ENCODE measurements around the gene GRIK2. TPM values are rescaled to one million over a fixed set of nuclear protein-coding genes. Genes with fewer than 3 reads are reported as not detected.

GRIK2 gene
- total RNA-seq, 1 experiment from 2014 or later = 6.6 TPM

- TF ChIP-seq REST (IDR thresholded peaks at IDR 0.05; ENCODE audit: insufficient read depth in 1 of 2, low read depth in 2 of 2, low read length in 1 of 2) (no peak), POLR2AphosphoS5 (IDR thresholded peaks at IDR 0.05; ENCODE audit: low read depth, low read length) (no peak), CTCF (IDR thresholded peaks at IDR 0.05) (no peak), SIN3A (IDR thresholded peaks at IDR 0.05; ENCODE audit: borderline replicate concordance, insufficient read depth, low read depth, low read length) (no peak), TCF7L2 (IDR thresholded peaks at IDR 0.05; ENCODE audit: low read depth, low read length) (no peak)
- POLR2A ChIA-PET = no interaction called here
Observed at GRCh38 chr6:101994521-101994920, 601.0 kb downstream of the GRIK2 start.

GRCh38 chr6:102015431-102015830, 621.9 kb downstream of the GRIK2 start:
- intact Hi-C loops (cut with micrococcal nuclease; ENCODE audit: unreplicated experiment) (no loop called here), in situ Hi-C loops (cut with HindIII; ENCODE audit: low pct_unique_long_range_greater_than_20kb, low sequenced_read_pairs) (no loop called here)
- Histone ChIP-seq H3K27ac (ENCODE audit: low read length) (no peak overlapping the region), H3K27me3 (ENCODE audit: control insufficient read depth, insufficient read depth, low read length) (no peaks in the 10 kb centered on the region), H3K36me3 (ENCODE audit: control insufficient read depth, insufficient read depth, low read length) (no peaks in the 10 kb centered on the region), H3K4me1 (ENCODE audit: control insufficient read depth, insufficient read depth, low read length) (no peaks in the 10 kb centered on the region), H3K9me3 (ENCODE audit: control insufficient read depth, insufficient read depth, low read depth, low read length) (no peaks in the 10 kb centered on the region), H3K4me3 (ENCODE audit: low read depth in 2 of 2, low read length in 2 of 2) (no peak overlapping the region)
- ATAC-seq (no peak), DNase-seq (ENCODE audit: low read depth, low spot score) (no peak)
- BruUV-seq (replicated peaks) = no TSS peak
- POLR2A ChIA-PET = no interaction called here
- CTCF ChIA-PET = no interaction called here
- no peak for TF ChIP-seq REST (IDR thresholded peaks at IDR 0.05; ENCODE audit: insufficient read depth in 1 of 2, low read depth in 2 of 2, low read length in 1 of 2)
- TF ChIP-seq SIN3A (IDR thresholded peaks at IDR 0.05; ENCODE audit: borderline replicate concordance, insufficient read depth, low read depth, low read length) = no peak
- no peak for TF ChIP-seq POLR2AphosphoS5 (IDR thresholded peaks at IDR 0.05; ENCODE audit: low read depth, low read length)
- no peak for TF ChIP-seq CTCF (IDR thresholded peaks at IDR 0.05)
- TF ChIP-seq TCF7L2 (IDR thresholded peaks at IDR 0.05; ENCODE audit: low read depth, low read length) = no peak

More at GRCh38 chr6:101994521-101994920, 601.0 kb downstream of the GRIK2 start:
- CTCF ChIA-PET = no interaction called here
- in situ Hi-C loops (cut with HindIII; ENCODE audit: low pct_unique_long_range_greater_than_20kb, low sequenced_read_pairs) (no loop called here), intact Hi-C loops (cut with micrococcal nuclease; ENCODE audit: unreplicated experiment) (no loop called here)
- H3K36me3 ChIP-seq (ENCODE audit: control insufficient read depth, insufficient read depth, low read length) = no peaks in the 10 kb centered on the region
- H3K4me3 ChIP-seq (ENCODE audit: low read depth in 2 of 2, low read length in 2 of 2) = no peak overlapping the region
- BruUV-seq (replicated peaks) = no TSS peak
- DNase-seq (ENCODE audit: low read depth, low spot score) (no peak), ATAC-seq (no peak)
- H3K27ac ChIP-seq (ENCODE audit: low read length) = no peak overlapping the region
- H3K4me1 ChIP-seq (ENCODE audit: control insufficient read depth, insufficient read depth, low read length) = no peaks in the 10 kb centered on the region
- H3K9me3 ChIP-seq (ENCODE audit: control insufficient read depth, insufficient read depth, low read depth, low read length) = no peaks in the 10 kb centered on the region
- H3K27me3 ChIP-seq (ENCODE audit: control insufficient read depth, insufficient read depth, low read length) = no peaks in the 10 kb centered on the region
